HCT116 (cell line): Measurements from ENCODE around the gene CEP19. TPM values are rescaled to one million over a fixed set of nuclear protein-coding genes. Genes with fewer than 3 reads are reported as not detected.

Source experiments
- ATAC-seq: fragments of 200-7000 bp; cut with Tn5 transposase; 2 replicates; pipeline ENCODE4 v1.9.1; 2020; ENCODE audit warnings: mild to moderate bottlenecking, moderate library complexity
- BruUV-seq: library from RNA; stranded (reverse); fragments of 400-500 nt; replicated peaks from 2 replicates; lab custom pipeline; 2021; lab: Mats Ljungman, UMichigan
- CTCF ChIA-PET: fragments of 300-600 bp; sonication (Branson Sonifier 250); formaldehyde crosslinking; loops from one replicate; lab custom pipeline; 2021; ENCODE audit warnings: antibody characterized with exemption; lab: Charles Lee
- POLR2A ChIA-PET: fragments of 300-600, 350-600 bp; sonication (Branson Sonifier 250); formaldehyde crosslinking; loops from one replicate; lab custom pipeline; 2021; ENCODE audit warnings: antibody characterized with exemption; lab: Charles Lee
- RAD21 ChIA-PET, 2 experiments: fragments of 300-600 bp; sonication (Branson Sonifier 250); formaldehyde crosslinking; loops; one replicate each; lab custom pipeline; 2023; ENCODE audit warnings: low total read pairs in 2 of 2; ENCODE audit not compliant: uncharacterized antibody in 2 of 2, unreplicated experiment in 2 of 2, low non-redundant PET in 1 of 2; lab: Charles Lee
- DNase-seq: peaks from one replicate; pipeline ENCODE4 v3.0.0-alpha.2; 2010; ENCODE audit warnings: low read depth, low spot score
- H2AFZ ChIP-seq: fragments of 200-600 bp; shearing (Covaris generic), sonication (generic); 2 replicates; pipeline ENCODE4 v1.6.1; 2017; ENCODE audit warnings: low read depth, mixed run types, mixed read lengths, antibody characterized with exemption, low read length; ENCODE audit not compliant: poor library complexity, severe bottlenecking
- H3K27ac ChIP-seq: 2 replicates; pipeline ENCODE4 v1.5.1; 2012; ENCODE audit warnings: low read depth, low read length
- H3K27me3 ChIP-seq: fragments of 200-600 bp; sonication (generic); 2 replicates; pipeline ENCODE4 v1.6.1; 2016; ENCODE audit warnings: mixed run types, low read length, mixed read lengths; ENCODE audit not compliant: insufficient read depth
- H3K36me3 ChIP-seq, 2 experiments: fragments of 200-500 bp in 1 of 2; fragments of 200-600 bp in 1 of 2; sonication (Bioruptor generic) in 1 of 2; sonication (generic) in 1 of 2; 2 replicates each; pipeline versions ENCODE4 v1.5.1 to v1.6.1; 2014 to 2016; ENCODE audit warnings: low read length in 2 of 2, inconsistent platforms in 1 of 2, mixed read lengths in 1 of 2, mixed run types in 1 of 2; ENCODE audit not compliant: insufficient read depth in 2 of 2, control insufficient read depth in 1 of 2
- H3K4me1 ChIP-seq, 2 experiments: fragments of 200-600 bp in 1 of 2; sonication (generic) in 1 of 2; 2 replicates each; pipeline versions ENCODE4 v1.5.1 to v1.6.1; 2012 to 2017; ENCODE audit warnings: low read length in 2 of 2, inconsistent platforms in 1 of 2, mild to moderate bottlenecking in 1 of 2, mixed read lengths in 1 of 2, mixed run types in 1 of 2, moderate library complexity in 1 of 2; ENCODE audit not compliant: insufficient read depth in 2 of 2, control insufficient read depth in 1 of 2
- H3K4me2 ChIP-seq: fragments of 200-600 bp; sonication (generic); 2 replicates; pipeline ENCODE4 v1.6.1; 2017; ENCODE audit warnings: mixed run types, low read length, mixed read lengths
- H3K4me3 ChIP-seq, 2 experiments: fragments of 200-600 bp in 1 of 2; sonication (generic) in 1 of 2; replicated peaks in 1 of 2; 2 replicates each; pipeline ENCODE4 v1.5.1; 2011 to 2016; ENCODE audit warnings: low read length in 2 of 2, control low read depth in 1 of 2, low read depth in 1 of 2, mild to moderate bottlenecking in 1 of 2, mixed read lengths in 1 of 2, mixed run types in 1 of 2
- H3K79me2 ChIP-seq: fragments of 200-600 bp; sonication (generic); 2 replicates; pipeline ENCODE4 v1.6.1; 2017; ENCODE audit warnings: mild to moderate bottlenecking, mixed run types, low read length, moderate library complexity, mixed read lengths; ENCODE audit not compliant: insufficient read depth
- H3K9ac ChIP-seq: fragments of 200-600 bp; sonication (generic); 2 replicates; pipeline ENCODE4 v1.6.1; 2016; ENCODE audit warnings: low read length, mixed read lengths
- H3K9me2 ChIP-seq: fragments of 200-600 bp; sonication (generic), shearing (Covaris generic); 2 replicates; pipeline ENCODE4 v1.6.1; 2017; ENCODE audit warnings: mixed run types, mild to moderate bottlenecking, moderate library complexity; ENCODE audit not compliant: insufficient read depth
- H3K9me3 ChIP-seq, 2 experiments: fragments of 200-500 bp in 1 of 2; fragments of 200-600 bp in 1 of 2; sonication (Bioruptor generic) in 1 of 2; sonication (generic) in 1 of 2; 2 replicates each; pipeline ENCODE4 v1.6.1; 2014 to 2017; ENCODE audit warnings: low read length in 2 of 2, mixed read lengths in 2 of 2, inconsistent platforms in 1 of 2, low read depth in 1 of 2, mild to moderate bottlenecking in 1 of 2, mixed run types in 1 of 2, moderate library complexity in 1 of 2; ENCODE audit not compliant: control insufficient read depth in 1 of 2, insufficient read depth in 1 of 2
- H4K20me1 ChIP-seq: fragments of 200-600 bp; sonication (generic), shearing (Covaris generic); 2 replicates; pipeline ENCODE4 v1.6.1; 2017; ENCODE audit warnings: mixed run types, mild to moderate bottlenecking, moderate library complexity; ENCODE audit not compliant: insufficient read depth
- CTCF ChIP-seq, 3 experiments: fragments of 200-600 bp in 1 of 3; sonication (generic) in 1 of 3; IDR thresholded peaks in 2 of 3; conservative IDR thresholded peaks in 1 of 3; 2 replicates each; pipeline ENCODE4 v1.5.1; 2012 to 2017; ENCODE audit warnings: low read depth in 2 of 3, low read length in 2 of 3, antibody characterized with exemption in 1 of 3, borderline replicate concordance in 1 of 3, control low read depth in 1 of 3, mild to moderate bottlenecking in 1 of 3, mixed read lengths in 1 of 3, mixed run types in 1 of 3, moderate library complexity in 1 of 3; ENCODE audit not compliant: insufficient read depth in 1 of 3
- EZH2 ChIP-seq: fragments of 200-600 bp; sonication (generic); IDR thresholded peaks from 2 replicates; pipeline ENCODE4 v1.6.1; 2017; ENCODE audit warnings: antibody characterized with exemption, mixed run types
- FOSL1 ChIP-seq: IDR thresholded peaks from 2 replicates; pipeline ENCODE4 v1.6.1; 2012; ENCODE audit warnings: low read depth
- JUND ChIP-seq: IDR thresholded peaks from 2 replicates; pipeline ENCODE4 v1.6.1; 2012
- MAX ChIP-seq: IDR thresholded peaks from 2 replicates; pipeline ENCODE4 v1.6.1; 2012
- intact Hi-C: fragments of 100-400 bp; cut with micrococcal nuclease; formaldehyde crosslinking; loops from 2 replicates; pipeline ENCODE4 v1.10.0; 2022
- total RNA-seq: library from RNA; stranded (reverse); gene quantifications from one replicate; pipeline ENCODE4 v1.2.1, GENCODE V29; 2021; ENCODE audit not compliant: unreplicated experiment

CEP19 gene
- total RNA-seq, 1 experiment from 2014 or later: 2.7 TPM

- Histone ChIP-seq H3K4me2 (no peak overlapping the region), H3K9me3 (no peaks in the 10 kb centered on the region), H4K20me1 (no peaks in the 10 kb centered on the region), H3K9me2 (no peaks in the 10 kb centered on the region), H3K4me3 (no peak overlapping the region), H3K9ac (no peak overlapping the region), H3K36me3 (no peaks in the 10 kb centered on the region), H3K4me1 (peaks cover 0 to 8% of the 10 kb centered on the region in 2 experiments; a peak in 3 of 4 replicates), H3K27me3 (no peaks in the 10 kb centered on the region), H2AFZ (no peak overlapping the region), H3K27ac (no peak overlapping the region), H3K79me2 (no peaks in the 10 kb centered on the region)
- TF ChIP-seq MAX: no peak
- TF ChIP-seq JUND: no peak
- TF ChIP-seq EZH2: no peak
- intact Hi-C loops: no loop called here
- CTCF ChIA-PET: no interaction called here
- DNase-seq (no peak), ATAC-seq (no peak)
- no TSS peak for BruUV-seq
- RAD21 ChIA-PET: no interaction called here
- POLR2A ChIA-PET: interaction anchor here (0.7 kb wide), 1 partner anchor 235 kb away, joined by 3 read pairs; the partner anchor contains the start of gene NCBP2
Measured at GRCh38 chr3:196707566-196707965, 4.5 kb downstream of the CEP19 start.

- CTCF ChIA-PET: no interaction called here
- ATAC-seq (no peak), DNase-seq (no peak)
- TF ChIP-seq FOSL1 (no peak), CTCF (IDR thresholded peaks at IDR 0.05 in 2 of 3, conservative IDR thresholded peaks at IDR 0.05 in 1 of 3; ENCODE audit: borderline replicate concordance in 1 of 3, insufficient read depth in 1 of 3, low read depth in 2 of 3, low read length in 2 of 3) (no peak)
- Histone ChIP-seq H3K27me3 (no peaks in the 10 kb centered on the region), H3K9me3 (no peaks in the 10 kb centered on the region), H2AFZ (no peak overlapping the region), H3K4me2 (no peak overlapping the region), H3K4me3 (no peak overlapping the region), H3K79me2 (no peaks in the 10 kb centered on the region), H3K36me3 (no peaks in the 10 kb centered on the region), H3K27ac (no peak overlapping the region), H3K4me1 (peaks cover 0 to 8% of the 10 kb centered on the region in 2 experiments; a peak in 3 of 4 replicates), H3K9me2 (no peaks in the 10 kb centered on the region), H3K9ac (no peak overlapping the region), H4K20me1 (no peaks in the 10 kb centered on the region)
- RAD21 ChIA-PET: no interaction called here
- no TSS peak for BruUV-seq
- POLR2A ChIA-PET: no interaction called here
- intact Hi-C loops: no loop called here
Measured at GRCh38 chr3:196706731-196707130, 5.3 kb downstream of the CEP19 start.
